Erythroblast (primary cell): ENCODE results near the gene FAM53C.

Experiments
- GATA1 ChIP-seq: IDR thresholded peaks from 2 replicates; pipeline ENCODE4 v1.6.1; 2011; ENCODE audit warnings: low read depth, mild to moderate bottlenecking, control low read depth, low read length, moderate library complexity
- POLR2A ChIP-seq: IDR thresholded peaks from 2 replicates; pipeline ENCODE4 v1.6.1; 2011; ENCODE audit warnings: mild to moderate bottlenecking, low read length

GRCh38 chr5:138338411-138339090 lies 485 bp downstream of the FAM53C start:
- TF ChIP-seq POLR2A (peak; percentile 66), GATA1 (no peak)
